NCI-H2171 treated with DMSO at 0.1 percent for 48 hours (cell line): Measurements from ENCODE around the gene NCKAP5.

Source experiments
- DNase-seq: peaks from one replicate; lab custom pipeline; 2025; lab: John Stamatoyannopoulos, UW

Gene NCKAP5

DNA sequence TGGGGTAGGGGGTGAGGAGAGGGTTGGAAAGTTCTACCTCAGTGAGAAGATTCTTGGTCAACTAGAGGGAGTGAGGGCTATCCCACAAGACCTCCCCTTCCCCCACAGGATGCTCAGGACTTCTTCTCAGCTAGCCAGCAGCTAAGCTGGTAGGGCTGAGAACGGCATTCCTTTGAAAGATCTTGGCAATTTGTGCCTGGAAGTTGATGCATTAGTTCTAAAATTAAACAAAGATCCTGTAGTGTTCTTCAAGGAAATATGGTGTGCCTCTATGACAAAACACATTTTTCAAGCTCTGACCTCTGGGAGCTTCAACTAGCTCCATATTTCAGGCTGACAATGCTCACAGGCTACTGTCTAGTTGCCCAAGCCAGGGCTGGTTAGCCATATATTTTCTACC, 900.6 kb downstream of the NCKAP5 start:
- DNase-seq: no peak

DNA sequence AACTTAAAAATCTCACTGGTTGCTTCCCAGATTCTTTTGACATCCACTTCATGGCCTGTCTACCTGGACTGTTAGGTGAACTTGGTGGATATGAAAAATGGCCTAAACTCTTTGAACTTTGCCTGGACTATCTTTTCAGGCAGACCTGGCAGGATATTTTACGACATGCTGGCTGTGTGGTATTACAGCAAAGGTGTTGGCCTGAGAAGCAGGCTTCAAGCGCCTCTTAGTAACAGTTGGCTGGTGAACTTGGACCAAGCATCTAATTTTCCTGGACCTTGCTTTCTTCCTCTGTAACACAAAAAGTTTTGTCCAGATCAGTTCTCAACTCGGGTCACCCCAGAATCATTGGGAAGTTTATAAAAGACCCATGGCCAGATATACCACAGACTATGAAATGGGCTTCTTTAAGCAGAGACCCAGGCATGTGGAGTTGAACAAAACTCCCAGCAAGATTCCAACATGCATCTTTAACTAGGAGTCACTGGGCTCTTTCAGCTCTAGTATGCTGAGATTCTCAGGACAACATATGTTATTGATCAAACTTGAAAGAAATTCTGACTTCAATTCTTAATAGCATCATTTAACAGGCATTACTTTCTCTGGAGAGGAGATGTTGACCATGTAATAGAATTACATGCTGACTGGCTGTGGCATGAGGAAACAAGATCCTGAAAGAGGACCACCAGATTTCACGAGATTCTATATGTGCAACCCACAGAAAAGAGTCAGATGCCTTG, 902.7 kb downstream of the NCKAP5 start:
- DNase-seq: no peak

DNA sequence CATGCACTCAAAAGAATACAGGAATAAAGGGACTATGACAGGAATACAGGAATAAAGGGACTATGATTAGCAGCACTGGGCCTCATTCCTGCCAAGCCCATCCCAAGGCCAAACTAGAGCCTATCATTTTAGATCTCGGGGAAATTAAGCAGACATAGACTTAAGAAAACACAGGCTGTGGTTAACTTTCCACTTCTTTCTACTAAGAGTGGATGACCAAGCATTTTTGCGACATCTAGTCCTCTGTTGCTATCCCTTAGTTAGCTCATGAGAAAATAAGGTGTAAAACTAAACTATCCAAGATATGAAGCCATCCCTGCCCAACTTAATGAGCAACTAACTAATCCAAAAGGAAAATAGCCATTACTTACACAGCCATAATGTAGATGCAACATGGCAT, 904.2 kb downstream of the NCKAP5 start:
- DNase-seq: no peak

DNA sequence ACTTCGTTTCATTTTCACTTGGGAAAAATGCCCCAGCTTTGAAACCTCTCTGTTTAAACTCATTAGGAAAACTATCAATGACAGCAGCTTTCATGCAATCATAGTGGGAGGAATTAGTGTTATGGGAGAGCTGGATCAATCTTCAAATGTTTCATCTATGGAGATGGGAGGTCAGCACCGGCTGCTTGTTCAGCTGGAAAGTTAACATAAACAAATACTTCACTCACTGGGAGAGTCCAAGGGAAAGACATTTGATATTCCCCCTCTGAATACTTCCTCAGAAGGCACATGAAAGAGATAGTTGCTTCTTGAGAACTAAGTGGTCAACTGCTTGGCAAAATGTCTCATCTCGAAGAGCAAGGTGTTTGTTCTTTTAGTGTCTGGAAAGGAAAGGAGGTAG, 905.5 kb downstream of the NCKAP5 start:
- no peak for DNase-seq

DNA sequence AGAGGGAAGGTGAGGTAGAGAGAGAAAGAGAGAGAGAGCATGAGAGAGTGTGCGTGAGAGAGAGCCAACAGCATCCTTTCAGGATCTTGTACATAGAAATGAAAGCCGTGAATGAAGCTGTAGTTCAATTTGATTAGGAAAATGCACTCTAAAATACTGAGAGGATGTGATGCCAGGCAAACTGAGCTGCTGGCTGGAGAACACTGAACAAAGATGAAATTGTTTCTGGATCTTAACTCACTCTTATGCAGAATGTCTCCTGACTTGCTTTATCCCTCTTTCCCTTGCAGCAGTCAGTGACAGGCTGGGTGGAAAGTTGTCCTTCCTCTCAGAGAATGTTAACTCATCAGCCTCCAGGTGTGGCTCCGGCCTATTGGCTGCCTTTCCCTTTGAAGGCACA, 908.9 kb downstream of the NCKAP5 start:
- DNase-seq: no peak

DNA sequence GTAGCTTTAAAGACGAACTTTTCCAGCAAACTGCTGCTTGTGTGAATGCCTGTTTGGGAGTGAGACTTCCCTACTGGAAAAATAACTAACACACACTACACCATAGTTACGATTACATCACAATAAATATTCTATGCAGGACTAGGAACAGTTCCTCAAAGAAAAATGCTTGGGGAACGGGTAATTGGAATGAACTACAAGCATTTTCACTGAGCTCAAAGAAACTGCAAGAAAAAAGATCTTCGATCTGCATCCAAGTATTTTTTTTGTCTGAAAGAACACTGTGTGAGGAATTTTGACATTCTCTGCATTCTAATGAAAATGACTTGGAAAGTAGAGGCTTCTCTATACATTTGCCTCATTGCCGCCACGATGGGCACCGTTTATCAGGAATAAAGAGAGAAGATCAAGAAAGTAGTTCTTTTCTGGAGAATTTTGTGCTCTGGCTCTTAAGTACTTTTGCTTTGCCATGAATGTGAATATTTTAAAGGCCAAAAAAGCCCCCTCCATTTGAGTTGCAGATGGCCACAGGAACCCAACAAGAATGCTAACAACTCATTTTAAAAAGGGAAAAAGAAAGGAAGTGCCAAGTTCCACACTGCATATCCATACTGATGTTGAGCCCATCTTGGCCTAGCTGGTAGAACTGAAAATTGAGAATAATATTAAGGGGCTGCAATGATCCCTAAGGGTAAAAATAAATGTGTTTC, 911.8 kb downstream of the NCKAP5 start:
- no peak for DNase-seq

DNA sequence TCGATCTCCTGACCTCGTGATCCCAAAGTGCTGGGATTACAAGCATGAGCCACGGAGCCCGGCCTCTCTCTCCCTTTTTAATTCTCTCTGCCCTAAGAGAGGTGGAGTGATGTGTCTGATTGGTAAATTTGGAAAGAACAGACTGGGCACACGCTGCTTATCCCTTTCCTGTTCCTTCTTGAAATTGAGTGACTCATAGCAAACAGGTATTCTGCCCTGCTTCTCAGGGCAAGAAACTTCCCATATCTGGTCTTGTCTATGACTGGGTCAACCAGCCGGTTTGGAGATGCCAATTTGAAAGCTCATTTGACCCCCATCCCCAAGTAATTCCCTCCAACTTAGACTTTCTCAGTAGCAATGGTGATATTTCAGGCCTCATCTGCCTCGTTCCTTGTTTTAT, 913.3 kb downstream of the NCKAP5 start:
- DNase-seq: no peak

DNA sequence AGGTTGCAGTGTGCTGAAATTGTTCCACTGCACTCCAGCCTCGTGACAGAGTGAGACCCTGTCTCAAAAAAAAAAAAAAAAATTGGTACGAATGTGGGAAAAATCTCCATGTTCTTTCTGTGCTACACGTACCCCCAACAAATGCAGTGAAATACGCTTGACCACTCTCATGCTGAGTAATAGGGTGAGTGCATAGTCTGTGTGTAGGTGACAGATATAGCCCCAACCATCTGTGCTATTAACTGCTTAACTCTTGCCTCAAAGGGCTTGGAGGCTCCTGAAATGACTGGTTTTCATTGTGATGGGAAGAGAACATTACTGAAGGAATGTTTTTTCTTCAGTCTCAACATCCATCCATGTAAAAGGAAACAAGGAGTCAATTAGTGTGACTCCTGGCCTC, 913.9 kb downstream of the NCKAP5 start:
- DNase-seq: no peak

DNA sequence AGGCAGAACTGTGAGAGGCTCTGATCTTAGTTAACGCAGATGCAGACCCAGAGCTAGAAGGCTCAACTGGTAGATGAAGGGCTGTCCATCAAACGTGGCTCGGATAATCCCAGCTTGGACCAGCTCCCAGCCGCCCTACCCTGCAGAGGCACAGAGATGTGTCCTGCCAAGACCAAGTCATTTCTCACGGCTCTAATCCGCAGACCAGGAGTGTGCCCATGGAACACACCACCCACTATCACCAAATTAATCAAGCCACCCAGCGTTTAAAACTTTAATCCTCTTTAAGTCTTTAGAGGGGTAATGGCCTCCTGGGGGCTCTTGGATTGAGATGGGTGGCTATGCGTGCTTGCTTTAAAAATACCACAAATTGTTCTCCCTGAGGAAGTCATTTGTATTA, 915.8 kb downstream of the NCKAP5 start:
- no peak for DNase-seq

DNA sequence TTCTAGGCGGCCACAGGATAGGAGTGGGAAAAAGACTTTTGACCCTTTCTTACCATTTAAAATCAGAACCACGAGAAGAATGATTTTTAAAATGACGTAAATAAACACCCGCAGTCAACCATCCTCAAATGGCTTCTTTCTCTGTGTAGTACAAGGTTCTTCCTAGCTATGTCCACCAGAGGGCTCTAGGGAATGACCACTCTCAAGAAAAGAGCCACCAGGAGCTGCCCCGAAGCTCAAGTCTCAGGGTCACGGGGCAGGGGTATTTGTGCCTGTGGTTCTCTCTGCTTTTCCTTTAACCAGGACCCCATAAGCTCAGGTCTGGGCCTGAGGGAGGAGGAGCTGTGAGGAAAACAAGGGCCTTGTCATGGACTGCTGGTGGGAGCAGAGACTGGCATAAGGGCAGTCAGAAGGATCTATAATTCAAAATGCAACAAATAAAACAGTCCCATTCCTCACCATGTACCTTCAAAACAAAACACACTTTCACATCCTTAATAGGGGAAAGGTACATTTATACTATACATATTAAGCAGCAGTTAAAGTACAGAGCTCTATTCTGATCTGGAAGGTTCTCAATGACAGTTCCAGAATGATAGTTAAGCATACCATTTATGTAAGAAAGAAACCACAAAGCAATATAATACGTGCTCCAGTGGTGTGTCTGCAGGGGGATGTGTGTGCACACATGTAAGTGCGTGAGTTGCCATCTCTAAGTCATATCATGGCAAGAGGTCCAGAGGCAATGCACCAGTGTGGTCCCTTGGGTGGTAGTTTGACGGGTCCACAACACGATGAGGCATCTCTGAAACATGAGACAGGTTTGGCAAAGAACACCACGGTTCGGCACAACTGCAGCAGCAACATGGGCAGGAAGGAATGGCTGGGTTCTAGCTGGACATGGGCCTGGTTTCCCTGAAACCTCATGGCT, 916.9 kb downstream of the NCKAP5 start:
- no peak for DNase-seq

DNA sequence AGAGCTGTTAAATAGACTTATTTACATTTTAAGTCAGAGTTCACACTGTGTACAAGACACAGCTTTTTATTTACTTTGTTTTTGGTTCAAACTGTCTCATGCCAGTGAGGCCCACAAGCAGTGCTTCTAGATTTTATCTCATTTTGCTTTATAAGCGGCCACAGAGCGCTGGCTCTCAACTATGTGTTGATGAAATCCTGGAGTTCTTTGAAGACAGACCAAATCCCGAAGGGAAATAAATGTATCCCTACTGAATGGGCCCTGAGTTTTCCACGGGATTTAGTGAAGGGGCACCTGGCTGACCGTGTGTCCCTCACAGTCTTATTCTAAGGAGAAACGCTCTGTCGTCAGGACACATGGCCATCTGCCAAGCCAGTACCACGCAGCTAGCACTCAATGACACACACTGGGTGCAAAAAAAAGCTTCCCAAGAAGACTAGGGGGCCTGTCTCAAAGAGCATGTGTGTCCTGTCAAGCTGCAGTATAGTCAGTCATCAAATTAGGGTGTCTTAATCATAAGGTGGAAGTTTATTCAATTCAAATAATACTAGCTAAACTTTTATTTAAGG, 921.6 kb downstream of the NCKAP5 start:
- no peak for DNase-seq

DNA sequence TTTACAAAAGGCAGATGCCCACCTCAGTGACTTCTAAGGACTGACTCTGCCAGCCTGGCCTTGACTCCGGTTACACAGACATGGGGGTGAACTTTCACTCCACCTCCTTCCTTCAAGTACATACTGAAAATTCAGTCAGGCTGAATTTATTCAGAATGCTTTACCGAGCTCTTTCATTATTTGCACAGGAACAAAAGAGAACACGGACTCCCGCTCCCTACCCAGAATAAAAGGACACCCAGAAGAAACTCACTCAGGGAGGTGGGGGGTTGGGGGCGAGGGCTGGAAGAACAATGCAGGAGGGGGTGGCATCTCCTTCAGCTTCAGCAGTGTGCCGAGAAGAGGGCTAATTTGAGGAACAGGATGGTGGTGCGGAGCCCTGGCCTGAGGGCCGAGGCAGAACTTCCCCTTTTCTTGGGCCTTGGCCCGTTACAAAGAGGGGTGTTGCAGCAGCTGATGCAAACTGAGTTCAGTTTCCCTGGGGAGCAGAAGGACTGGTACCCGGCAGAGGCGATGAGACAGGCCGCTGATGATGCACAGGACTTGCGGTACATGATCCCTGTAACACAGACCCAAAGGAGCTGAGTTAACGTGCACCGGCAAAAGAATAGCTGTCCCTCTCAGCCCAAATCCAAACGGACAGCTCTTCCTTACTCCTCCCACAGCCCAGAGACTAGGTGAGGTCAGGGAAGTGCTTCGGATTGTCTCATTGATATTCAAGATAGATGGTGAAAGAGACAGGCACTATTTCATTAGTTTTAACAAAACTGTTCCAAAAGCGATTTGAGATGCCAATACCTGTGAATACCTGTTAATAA, 922.3 kb downstream of the NCKAP5 start:
- no peak for DNase-seq

DNA sequence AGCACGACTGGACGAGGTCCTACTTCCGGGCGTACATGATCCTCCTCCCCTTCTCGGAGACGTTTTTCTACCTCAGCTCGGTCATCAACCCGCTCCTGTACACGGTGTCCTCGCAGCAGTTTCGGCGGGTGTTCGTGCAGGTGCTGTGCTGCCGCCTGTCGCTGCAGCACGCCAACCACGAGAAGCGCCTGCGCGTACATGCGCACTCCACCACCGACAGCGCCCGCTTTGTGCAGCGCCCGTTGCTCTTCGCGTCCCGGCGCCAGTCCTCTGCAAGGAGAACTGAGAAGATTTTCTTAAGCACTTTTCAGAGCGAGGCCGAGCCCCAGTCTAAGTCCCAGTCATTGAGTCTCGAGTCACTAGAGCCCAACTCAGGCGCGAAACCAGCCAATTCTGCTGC, 923.1 kb downstream of the NCKAP5 start:
- DNase-seq: no peak

DNA sequence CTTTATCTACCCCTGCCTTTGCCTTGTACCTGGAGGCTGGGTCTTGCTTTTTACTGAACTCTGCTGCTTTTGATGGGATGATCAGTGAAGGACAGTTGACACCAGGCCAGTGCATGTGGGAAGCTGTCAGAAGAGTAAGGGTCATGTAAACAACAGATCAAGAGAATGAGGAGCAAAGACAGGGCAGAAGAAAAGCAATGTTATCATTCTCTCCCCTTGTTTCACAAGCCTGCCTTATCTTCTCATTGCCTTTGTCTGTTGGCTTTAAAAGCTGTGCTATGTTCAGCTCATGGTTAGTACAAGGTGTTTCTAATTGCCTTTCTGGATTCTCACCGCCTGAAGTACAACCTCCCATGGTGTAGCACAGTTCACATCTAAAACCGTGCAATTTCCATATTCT, 925.8 kb downstream of the NCKAP5 start:
- DNase-seq: no peak

DNA sequence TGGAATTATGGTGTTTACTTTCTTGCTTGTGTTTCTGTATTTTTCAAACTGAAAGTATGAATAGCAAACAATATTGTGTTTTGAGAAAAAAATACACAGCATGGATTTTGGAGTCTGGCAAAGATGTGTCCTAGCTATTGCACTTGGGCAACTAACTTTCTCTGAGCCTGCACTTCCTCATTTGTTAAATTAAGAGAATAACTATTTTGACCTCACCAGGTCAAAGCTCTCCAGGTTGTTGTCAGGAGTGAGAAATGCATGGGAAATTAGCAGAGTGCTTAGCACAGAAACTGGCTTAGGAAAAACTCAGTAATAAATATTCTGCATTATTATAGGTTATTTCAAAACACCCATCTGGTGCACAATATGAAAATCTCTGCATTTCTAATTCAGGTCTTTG, 926.4 kb downstream of the NCKAP5 start:
- DNase-seq: no peak

DNA sequence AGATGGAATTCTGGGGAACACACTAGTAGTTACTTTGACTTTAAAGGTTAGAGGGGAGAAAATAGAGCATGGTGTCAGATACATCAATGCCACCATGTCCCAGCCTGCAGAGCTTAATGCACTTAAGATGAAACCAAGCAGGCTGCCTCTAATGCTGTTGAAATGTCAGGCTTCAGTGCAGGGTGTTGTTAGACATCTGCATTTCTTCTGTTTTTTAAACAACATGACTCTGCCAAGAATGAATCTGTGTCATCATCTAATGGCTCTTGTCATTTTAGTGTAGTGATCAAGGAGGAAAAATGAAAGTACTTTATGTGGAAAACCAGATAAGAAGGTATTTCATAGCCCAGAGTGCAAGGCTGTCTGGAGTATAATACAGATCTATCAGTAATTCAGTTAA, 928.1 kb downstream of the NCKAP5 start:
- DNase-seq: no peak

DNA sequence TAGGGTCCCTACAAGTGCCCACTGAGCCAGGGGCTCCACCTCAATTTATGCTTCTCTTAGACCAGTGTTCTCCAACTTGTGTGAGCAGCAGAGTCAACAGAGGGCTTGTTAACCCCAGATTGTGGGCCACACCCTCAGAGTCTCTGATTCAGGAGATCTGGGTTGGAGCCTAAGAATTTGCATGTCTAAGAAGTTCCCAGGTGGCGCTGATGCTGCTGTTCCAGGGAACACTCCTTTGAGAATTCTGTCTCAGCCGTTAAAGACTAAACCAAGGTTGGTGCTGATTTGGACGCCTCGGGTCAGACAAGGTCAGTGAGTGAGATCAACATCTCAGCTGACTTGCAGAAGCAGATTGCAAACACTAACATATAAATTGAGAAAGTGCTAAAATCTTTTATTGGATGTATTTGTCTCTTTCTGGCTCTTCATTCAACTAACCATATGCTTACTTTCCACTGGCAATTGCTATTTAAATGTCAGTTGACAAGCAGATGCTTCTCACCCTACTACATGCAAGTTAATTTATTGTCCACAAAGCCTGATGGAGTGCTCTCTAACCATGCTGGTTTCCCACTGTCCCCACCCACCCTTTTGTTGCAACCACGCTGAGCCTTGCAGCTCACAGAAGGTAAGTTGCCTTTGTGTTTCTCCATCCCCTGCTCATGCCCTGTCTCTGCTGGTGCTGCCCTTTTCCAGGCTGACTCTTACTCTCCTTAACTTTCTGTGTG, 929.8 kb downstream of the NCKAP5 start:
- DNase-seq: no peak

DNA sequence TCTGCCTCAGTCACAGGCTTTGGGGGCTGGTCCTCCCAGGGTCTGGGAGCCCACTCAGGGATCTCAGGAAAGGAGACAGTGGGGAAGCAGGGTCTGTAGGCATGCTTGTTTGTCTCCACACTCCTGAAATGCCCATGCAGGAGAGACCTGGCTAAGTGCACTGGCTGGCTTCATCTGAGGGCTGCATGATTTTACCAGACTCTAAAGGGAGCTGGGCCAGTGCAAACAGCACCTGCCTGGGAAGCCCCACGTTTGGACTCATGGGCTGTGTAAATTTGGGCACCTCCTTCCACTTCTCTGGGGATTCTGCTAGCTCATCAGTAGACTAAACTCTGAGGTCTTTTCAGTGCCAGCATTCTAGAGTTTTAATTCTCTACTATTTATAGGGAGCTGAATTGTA, 931.9 kb downstream of the NCKAP5 start:
- no peak for DNase-seq

DNA sequence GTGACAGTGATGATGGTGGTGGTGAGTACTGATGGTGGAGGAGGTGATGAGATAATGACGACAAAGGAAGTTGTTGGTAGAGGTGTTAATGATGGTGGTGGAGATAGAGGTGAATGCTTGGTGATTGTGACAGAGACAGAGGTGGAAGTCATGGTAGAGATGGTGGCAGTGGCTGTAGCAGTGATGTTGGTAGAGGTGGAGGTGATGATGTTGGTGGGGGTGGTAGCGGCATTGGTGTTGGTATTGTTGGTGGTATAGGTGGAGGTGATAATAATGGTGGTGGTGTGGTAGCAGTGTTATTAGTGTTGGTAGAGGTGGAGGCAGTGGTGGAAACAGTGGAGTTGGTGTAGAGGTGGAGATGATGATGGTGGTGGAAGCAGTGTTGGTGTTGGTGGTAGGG, 934.6 kb downstream of the NCKAP5 start:
- no peak for DNase-seq

DNA sequence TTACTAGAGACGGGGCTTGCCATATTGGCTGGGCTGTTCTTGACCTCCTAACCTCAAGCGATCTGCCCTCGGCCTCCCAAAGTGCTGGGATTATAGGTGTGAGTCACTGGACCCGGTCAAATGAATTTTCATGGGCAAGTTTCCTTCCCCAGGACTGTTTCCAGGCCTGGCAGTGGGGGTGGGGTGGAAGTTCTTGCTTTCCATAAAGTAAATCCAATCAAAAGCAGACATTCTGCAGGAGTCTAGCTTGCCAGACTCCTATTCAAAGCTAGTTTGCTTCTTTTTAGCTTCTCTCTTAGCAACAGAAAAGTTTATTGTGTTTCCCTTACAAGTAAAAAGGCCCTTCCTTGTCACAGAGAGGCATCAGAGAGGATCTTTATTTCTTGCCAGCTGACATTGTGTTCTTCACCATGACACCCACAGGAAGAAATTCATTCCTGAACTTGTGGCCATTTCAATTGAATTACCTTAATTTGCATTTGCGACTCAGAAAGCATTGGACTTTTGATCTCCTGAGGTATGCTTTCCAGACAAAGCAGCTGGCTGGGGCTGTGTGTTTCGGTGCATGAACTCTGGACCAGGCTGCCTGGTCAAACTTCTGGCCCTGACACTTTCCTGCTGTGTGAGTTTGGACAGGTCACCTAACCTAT, 936.1 kb downstream of the NCKAP5 start:
- DNase-seq: no peak
